GOT3 (cell line): ENCODE measurements around the gene PNPLA7.
A peak's percentile ranks its signal among the peaks of the same experiment; 100 is the strongest.
"Not testable (repeated sequence)": the region's sequence is repeated elsewhere in the genome, so short reads cannot be mapped to it uniquely, and the experiment has no call there.

ENCODE experiments used
- DNase-seq: peaks from one replicate; lab custom pipeline; 2025; ENCODE audit warnings: mixed read lengths; lab: John Stamatoyannopoulos, UW

Gene PNPLA7

DNA sequence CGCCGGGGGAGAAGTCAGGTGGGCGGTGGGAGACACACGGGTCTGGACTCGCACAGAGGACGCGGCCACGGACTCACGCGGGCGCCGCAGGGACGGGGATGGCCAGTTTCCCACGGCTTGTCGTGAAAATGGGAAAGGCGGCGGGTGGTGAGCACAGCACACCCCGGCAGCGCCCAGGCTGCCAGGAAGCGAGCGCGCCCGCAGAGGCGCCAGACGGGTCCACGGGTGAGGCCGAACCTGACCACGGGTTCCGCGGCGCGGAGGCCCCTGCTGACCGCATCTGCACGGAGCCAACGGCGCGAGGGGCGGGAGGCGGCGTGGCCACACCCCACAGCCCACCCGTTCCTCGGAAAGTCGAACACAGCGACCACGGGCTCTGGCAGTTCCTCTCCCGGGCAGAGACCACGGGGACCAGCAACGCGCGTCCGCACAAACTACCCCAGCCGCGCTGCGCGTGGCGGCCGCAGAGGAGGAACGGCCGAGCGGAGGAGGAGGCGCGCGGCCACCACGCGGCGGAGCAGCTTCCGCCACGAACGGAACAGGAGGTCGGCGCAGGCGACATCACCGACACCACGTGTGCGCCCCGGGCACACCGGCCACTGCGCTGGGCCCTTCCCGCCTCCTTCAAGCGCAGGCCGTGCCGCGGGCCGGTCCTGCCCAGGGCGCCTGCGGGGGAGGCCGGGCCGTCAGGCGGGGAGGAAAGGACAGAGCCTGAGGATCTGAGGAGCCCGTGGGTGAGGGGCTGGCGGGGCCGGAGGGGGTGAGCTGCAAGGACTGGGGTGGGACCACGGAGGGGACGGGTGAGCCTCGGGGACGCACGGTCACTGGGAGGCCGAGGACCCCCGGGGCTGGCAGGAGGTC is 132.8 kb downstream of the PNPLA7 start:
- no peak for DNase-seq

DNA sequence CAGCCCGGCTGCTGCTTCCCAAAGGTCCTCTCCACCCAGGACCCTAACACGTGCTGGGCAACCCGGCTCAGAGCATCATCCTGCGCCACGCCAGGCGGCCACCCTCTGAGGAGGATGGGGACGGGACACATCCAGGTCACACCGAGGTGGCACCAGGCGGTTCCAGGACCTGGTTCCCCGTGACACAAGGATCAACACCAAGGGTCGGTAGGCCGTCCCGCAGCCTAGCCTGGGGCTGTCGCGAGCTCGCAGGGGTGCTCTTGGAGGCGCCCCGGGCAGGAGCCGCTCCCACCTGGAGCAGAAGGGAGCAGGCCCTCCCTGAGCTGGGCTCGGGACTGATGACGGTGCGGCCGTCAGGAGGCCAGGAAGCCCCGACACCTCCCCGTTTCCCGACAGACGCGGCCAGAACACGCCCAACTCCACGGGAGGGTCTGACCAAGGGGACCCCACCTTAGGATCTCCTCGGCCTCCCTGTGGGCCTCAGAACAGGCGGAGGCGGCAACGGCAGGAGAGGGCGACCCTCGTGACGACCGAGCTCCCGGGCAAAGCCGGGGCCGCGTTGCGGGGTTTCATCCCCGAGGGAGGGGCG is 133.5 kb downstream of the PNPLA7 start:
- DNase-seq, result no peak

DNA sequence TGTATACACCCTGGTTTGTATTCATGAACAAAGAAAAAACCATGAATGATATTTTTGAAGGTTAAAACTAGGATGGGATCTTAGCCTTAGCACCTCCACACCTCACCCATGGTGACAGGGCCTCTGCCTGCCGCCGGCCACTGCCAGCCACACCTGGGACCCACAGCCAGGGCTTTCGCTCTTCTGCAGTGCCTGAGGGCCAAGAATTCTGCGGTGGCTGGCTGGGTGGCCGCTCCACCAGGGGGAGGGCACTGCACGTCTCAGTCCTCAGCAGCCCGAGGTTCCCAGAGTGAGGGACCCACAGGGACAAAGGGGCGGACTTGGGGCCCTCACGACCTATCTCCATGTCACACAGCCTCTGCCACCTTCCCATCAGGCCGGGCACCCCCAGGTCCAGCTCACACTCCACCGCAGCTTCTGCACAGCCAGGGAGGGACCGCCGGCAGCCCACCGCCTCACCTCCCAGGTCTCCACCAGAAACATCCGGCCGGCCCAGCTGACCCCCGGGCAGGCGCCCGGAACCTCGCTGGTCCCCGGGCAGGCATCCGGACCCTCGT is 134.1 kb downstream of the PNPLA7 start:
- no peak for DNase-seq

DNA sequence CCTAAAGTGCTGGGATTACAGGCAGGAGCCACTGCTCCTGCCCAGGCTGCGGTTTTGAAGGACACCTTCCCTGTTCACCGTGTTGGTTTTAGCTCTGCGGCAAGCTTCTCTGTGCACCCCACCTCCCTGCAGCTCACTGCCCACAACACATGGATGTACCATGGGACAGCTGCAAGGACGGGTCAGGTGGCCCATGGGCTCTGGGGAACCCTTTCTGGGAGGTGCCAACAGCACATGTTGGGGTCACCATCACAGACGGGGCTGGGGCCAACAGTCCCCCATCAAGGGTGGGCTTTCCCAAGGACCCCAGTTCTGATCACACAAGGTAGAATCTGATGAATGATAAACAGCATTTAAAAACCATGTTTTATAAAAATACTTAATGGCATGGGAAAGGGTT is 134.8 kb downstream of the PNPLA7 start:
- no peak for DNase-seq

DNA sequence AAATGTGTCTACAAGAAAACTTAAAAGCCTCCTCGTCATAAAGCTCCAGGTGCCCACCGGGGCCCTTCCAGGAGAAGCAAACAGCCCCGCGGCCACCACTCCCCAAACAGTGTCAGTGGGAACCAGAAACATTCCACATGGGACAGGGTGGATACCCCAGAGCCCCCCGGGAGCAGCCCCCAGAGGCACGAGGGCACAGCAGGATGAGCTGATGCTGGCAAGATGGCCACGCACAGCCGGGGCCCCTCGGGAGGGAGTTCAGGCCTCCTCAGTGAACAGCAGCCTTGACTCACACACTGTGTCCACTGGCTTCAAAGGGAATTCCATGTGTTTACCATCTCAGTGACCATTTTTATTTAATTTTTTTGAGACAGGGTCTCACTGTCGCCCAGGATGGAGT is 137.8 kb downstream of the PNPLA7 start:
- no peak for DNase-seq

DNA sequence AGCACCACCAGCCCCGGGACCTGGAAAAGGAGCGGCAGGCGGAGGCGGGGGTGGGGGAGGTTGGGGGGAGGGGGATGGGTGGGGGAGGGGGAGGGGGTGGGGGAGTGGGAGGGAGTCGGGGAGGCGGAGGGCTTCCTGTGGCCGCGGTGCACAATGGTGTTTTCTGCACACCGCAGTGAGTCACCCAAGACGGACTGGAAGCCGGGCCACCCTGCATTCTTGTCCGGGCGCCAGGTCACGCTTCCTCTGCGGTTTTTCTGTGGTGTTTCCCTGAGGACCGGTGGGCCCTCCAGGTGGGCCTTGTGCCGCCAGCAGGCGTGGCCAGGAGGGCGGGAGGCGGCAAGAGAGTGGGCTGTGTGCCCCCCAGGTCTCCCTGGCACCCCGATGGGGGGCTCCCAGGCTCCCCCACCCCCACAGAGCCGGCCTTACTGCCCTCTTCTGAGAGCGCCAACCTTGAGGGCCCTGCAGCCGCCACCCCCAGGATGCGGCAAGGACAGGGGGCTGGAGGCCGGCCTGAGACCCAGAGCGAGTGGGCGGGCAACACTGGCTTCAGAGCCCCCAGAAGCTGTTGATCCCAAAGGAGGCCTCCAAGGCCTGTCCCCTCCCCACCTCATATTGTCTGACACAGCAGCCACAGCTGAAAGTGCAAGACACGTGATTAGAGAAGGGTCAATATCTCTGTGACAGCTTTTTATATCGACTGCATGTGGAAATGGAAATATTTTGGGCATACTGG is 138.4 kb downstream of the PNPLA7 start:
- peak; percentile 17 for DNase-seq

DNA sequence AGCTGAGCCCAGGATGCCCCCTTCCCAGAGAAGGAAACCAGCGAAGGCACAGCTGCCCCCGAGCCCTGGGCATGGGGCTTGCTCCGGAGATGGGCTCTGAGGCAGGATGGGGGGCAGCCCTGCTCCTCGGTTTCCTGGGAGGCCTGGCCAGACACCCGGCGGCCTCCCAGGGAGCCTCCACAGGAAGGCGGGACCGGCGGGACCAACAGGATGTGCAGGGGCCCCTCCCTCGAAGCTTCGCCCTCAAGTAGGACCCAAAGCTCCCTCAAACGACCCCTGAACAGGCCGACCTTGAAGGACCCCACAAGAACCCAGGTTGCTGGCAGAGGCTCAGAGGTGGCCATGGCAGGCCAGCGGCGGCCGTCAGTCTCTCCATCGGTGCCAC is 138.9 kb downstream of the PNPLA7 start:
- no peak for DNase-seq

DNA sequence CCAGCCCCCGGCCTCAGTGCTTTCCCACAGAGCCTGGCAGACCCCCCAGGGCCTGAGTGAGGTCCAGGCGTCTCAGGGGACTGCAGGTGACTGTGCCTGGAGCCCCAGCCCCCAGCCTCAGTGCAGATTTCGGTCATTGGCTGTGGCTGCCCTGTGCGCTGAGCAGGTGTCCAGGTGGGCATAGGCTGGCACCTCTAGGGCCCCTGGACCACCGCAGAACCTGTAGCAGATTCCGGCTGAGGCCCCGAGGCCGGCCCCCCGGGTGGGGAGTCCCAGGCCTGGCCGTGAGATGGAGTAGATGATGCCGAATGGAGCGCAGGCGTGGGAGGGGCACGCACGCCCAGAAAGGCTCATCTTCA is 139.3 kb downstream of the PNPLA7 start:
- no peak for DNase-seq

DNA sequence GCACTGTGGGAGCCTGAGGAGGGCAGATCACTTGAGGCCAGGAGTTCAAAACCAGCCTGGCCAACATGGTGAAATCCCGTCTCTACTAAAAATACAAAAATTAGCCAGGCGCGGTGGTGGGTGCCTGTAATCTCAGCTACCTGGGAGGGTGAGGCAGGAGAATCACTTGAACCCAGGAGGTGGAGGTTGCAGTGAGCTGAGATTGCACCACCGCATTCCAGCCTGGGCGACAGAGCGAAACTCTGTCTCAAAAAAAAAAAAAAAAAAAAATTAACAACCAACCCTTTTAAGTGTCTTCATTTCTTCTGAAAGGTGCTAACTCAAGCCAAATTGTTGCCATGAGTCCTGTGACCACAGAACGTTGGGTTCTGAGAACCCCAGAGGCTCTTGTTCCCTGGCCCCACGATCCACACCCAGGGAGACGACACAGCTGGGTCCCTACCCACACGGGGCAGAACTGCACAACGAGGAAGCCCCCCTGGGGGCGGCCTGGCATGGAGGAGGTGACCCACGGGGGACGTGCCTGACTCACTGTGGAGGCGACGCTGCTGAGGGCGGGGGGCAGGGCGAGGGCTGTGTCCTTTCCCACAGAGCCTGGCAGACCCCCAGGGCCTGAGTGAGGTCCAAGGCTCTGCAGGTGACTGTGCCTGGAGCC is 139.8 kb downstream of the PNPLA7 start:
- DNase-seq, result not testable (repeated sequence)
